Bronchus fibroblast of lung (primary cell): ENCODE results near the gene MIER1. TPM values are rescaled to one million over a fixed set of nuclear protein-coding genes. Genes with fewer than 3 reads are reported as not detected.

ENCODE experiments used
- total RNA-seq: library from RNA; depleted of rRNA; stranded (reverse); fragments of >200 nt; gene quantifications from 2 replicates; pipeline ENCODE4 v1.2.3, GENCODE V29; 2015

The MIER1 gene
- 10.3 and 12.3 TPM in 2 replicates for total RNA-seq

GRCh38 chr1:66924756-66925557 lies at the start of gene MIER1, which contains the start of gene DNAI4:
TSS of gene MIER1 (plus strand) at chr1:66924990. CDS start at chr1:66925029, 39 bp downstream.
TSS of gene DNAI4 (minus strand) at chr1:66924856. CDS start at chr1:66924831, 25 bp downstream.

Other genes starting within 250 kb of the MIER1 start
- gene DYNLT5, start 172.5 kb upstream of the MIER1 start, total RNA-seq, result 0.30 and 1.7 TPM in 2 replicates
- not detected in 2 replicates for gene INSL5, start 123.7 kb upstream of the MIER1 start, total RNA-seq
- gene DNAI4, start 134 bp upstream of the MIER1 start, total RNA-seq, result 1.6 and 2.4 TPM in 2 replicates
- gene SLC35D1, start 129.2 kb downstream of the MIER1 start, total RNA-seq, result 8.6 and 10.3 TPM in 2 replicates
- not detected in 2 replicates for gene C1orf141, start 210.0 kb downstream of the MIER1 start, total RNA-seq
- not detected in 2 replicates for gene IL23R, start 241.5 kb downstream of the MIER1 start, total RNA-seq